ENCODE results near the gene IL17B. TPM values are rescaled to one million over a fixed set of nuclear protein-coding genes. Genes with fewer than 3 reads are reported as not detected.

The IL17B gene
- total and polyA plus RNA-seq, 2 experiments from 2014 or later: 0.43 TPM; not detected in 1

DNA sequence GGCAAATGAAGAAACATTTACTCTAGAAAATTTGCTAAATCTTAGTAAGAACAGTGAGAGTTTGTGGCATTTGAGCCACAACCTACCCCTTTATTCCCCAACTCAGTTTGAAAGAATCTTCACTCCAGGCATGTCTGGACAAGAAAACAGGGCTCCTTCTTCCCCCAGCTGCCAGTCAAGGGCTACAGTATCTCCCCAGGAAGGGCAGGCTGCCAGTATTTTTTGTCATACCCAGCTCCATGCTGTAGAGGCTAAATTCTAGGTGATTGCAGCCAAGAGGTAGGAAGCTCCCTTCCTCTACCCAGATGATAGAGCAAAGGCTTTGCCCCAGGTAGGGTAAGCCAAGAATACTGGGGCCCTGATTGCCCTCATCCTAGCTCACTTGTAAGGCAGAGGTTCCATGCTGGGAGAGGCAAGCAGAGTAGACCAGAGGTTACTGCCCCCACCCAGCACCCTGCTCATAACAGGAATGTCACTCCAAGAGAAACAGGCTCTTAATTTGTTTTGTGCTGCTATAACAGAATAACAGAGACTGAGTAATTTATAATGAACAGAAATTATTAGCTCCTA is 53.8 kb downstream of the IL17B start:
- no peaks in the 10 kb centered on the region for H3K79me2 ChIP-seq (ENCODE audit: insufficient read depth)
- no peaks in the 10 kb centered on the region for H4K20me1 ChIP-seq (ENCODE audit: insufficient read depth)
- H3K36me3 ChIP-seq (ENCODE audit: low read depth): no peaks in the 10 kb centered on the region
- H3K4me3 ChIP-seq: no peak overlapping the region
- H3K9ac ChIP-seq: no peak overlapping the region
- peak overlapping the region; percentile 8; the same call in 1 of the 2 replicates for H2AFZ ChIP-seq
- H3K4me2 ChIP-seq (ENCODE audit: unreplicated experiment): no peak overlapping the region
- peaks cover 19% of the 10 kb centered on the region for H3K4me1 ChIP-seq (ENCODE audit: insufficient read depth)
- H3K9me2 ChIP-seq (ENCODE audit: insufficient read depth): no peaks in the 10 kb centered on the region
- peaks cover 16% of the 10 kb centered on the region; the same call in 1 of the 2 replicates for H3F3A ChIP-seq (ENCODE audit: insufficient read depth)
- in situ Hi-C loops (cut with MboI): no loop called here
- no peak overlapping the region for H3K27ac ChIP-seq
- TF ChIP-seq EZH2 (IDR thresholded peaks at IDR 0.05; ENCODE audit: insufficient read depth, poor library complexity, severe bottlenecking) (no peak), EZH2phosphoT487 (IDR thresholded peaks at IDR 0.05; ENCODE audit: insufficient read depth, low read depth) (no peak)
- no peak for DNase-seq
- H3K27me3 ChIP-seq (replicated peaks; ENCODE audit: insufficient read depth): no peaks in the 10 kb centered on the region
- H3K9me3 ChIP-seq (ENCODE audit: low read depth): no peaks in the 10 kb centered on the region

- WGBS, 2 experiments (ENCODE audit: low coverage in 1 of 2, low lambda C conversion rate in 2 of 2, missing lambda C conversion rate in 2 of 2): 82 to 90% methylated on average over 2 of the region's 2 CpGs
These were observed 54.5 kb downstream of the IL17B start for GRCh38 chr5:149324641-149325040.

More at GRCh38 chr5:149324641-149325040, 54.5 kb downstream of the IL17B start:
- no peaks in the 10 kb centered on the region for H4K20me1 ChIP-seq (ENCODE audit: insufficient read depth)
- no peak overlapping the region for H2AFZ ChIP-seq
- in situ Hi-C loops (cut with MboI): no loop called here
- H3F3A ChIP-seq (ENCODE audit: insufficient read depth): peaks cover 17% of the 10 kb centered on the region; the same call in 1 of the 2 replicates
- H3K9ac ChIP-seq: no peak overlapping the region
- no peaks in the 10 kb centered on the region for H3K27me3 ChIP-seq (replicated peaks; ENCODE audit: insufficient read depth)
- DNase-seq: no peak
- no peaks in the 10 kb centered on the region for H3K9me3 ChIP-seq (ENCODE audit: low read depth)
- no peaks in the 10 kb centered on the region for H3K9me2 ChIP-seq (ENCODE audit: insufficient read depth)
- no peak overlapping the region for H3K4me3 ChIP-seq
- peaks cover 19% of the 10 kb centered on the region for H3K4me1 ChIP-seq (ENCODE audit: insufficient read depth)
- no peak overlapping the region for H3K4me2 ChIP-seq (ENCODE audit: unreplicated experiment)
- no peaks in the 10 kb centered on the region for H3K36me3 ChIP-seq (ENCODE audit: low read depth)
- no peaks in the 10 kb centered on the region for H3K79me2 ChIP-seq (ENCODE audit: insufficient read depth)
- H3K27ac ChIP-seq: no peak overlapping the region
- no peak for TF ChIP-seq EZH2phosphoT487 (IDR thresholded peaks at IDR 0.05; ENCODE audit: insufficient read depth, low read depth)
- no peak for TF ChIP-seq EZH2 (IDR thresholded peaks at IDR 0.05; ENCODE audit: insufficient read depth, poor library complexity, severe bottlenecking)

MicroRNA genes within 50 kb of the gene (microRNA counts, 767-probe panel; counts per million panel counts)
- microRNA hsa-miR-143-3p: 5,146 counts per million, percentile 89 among the panel's probes with 10 or more counts

Other genes with a start within 250 kb of the IL17B start
- 5.6 and 7.9 TPM in 2 replicates for gene ABLIM3, start 237.8 kb downstream of the IL17B start, total RNA-seq (2014; rRNA removed; shearing (Covaris generic))
- gene ABLIM3, start 237.8 kb downstream of the IL17B start, polyA plus RNA-seq (2016; fragmentation: Nextera tagmentation; extraction: Ambion mirVana): 11.4 and 11.7 TPM in 2 replicates
- 0.38 and 0.76 TPM in 2 replicates for gene AFAP1L1, start 107.4 kb downstream of the IL17B start, total RNA-seq (2014; rRNA removed; shearing (Covaris generic))
- 0.90 and 1.3 TPM in 2 replicates for gene AFAP1L1, start 107.4 kb downstream of the IL17B start, polyA plus RNA-seq (2016; fragmentation: Nextera tagmentation; extraction: Ambion mirVana)
- 26.3 and 27.0 TPM in 2 replicates for gene GRPEL2, start 33.8 kb downstream of the IL17B start, total RNA-seq (2014; rRNA removed; shearing (Covaris generic))
- gene GRPEL2, start 33.8 kb downstream of the IL17B start, polyA plus RNA-seq (2016; fragmentation: Nextera tagmentation; extraction: Ambion mirVana): 17.0 and 19.5 TPM in 2 replicates
- 10.7 and 12.6 TPM in 2 replicates for gene PCYOX1L, start 21.2 kb downstream of the IL17B start, total RNA-seq (2014; rRNA removed; shearing (Covaris generic))
- gene PCYOX1L, start 21.2 kb downstream of the IL17B start, polyA plus RNA-seq (2016; fragmentation: Nextera tagmentation; extraction: Ambion mirVana): 10.4 and 10.5 TPM in 2 replicates
- gene CSNK1A1, start 172.1 kb upstream of the IL17B start, total RNA-seq (2014; rRNA removed; shearing (Covaris generic)): 415 and 428 TPM in 2 replicates
- 225 and 228 TPM in 2 replicates for gene CSNK1A1, start 172.1 kb upstream of the IL17B start, polyA plus RNA-seq (2016; fragmentation: Nextera tagmentation; extraction: Ambion mirVana)
- gene ARHGEF37, start 202.2 kb upstream of the IL17B start, total RNA-seq (2014; rRNA removed; shearing (Covaris generic)): 0.76 and 0.97 TPM in 2 replicates
- gene ARHGEF37, start 202.2 kb upstream of the IL17B start, polyA plus RNA-seq (2016; fragmentation: Nextera tagmentation; extraction: Ambion mirVana): 0.42 and 0.51 TPM in 2 replicates